Activated naive CD8-positive, alpha-beta T cell treated with anti-CD3 and anti-CD28 coated beads, Interleukin-2, amount 10 ng/mL, durations not matched to agents 7 days and 5 days (primary cell): ENCODE data around the gene ING3. TPM values are rescaled to one million over a fixed set of nuclear protein-coding genes. Genes with fewer than 3 reads are reported as not detected.

Experiments
- ATAC-seq: fragments of 150-1000 bp; cut with Tn5 transposase; one replicate; pipeline ENCODE4 v1.10.0; 2021; ENCODE audit warnings: low read depth, moderate library complexity
- POLR2A ChIA-PET: fragments of 350-600 bp; sonication (Branson Sonifier 250); formaldehyde crosslinking; loops from one replicate; lab custom pipeline; 2021; ENCODE audit warnings: antibody characterized with exemption; lab: Charles Lee
- DNase-seq: peaks from one replicate; pipeline ENCODE4 v3.0.0; 2021
- H3K27ac Mint-ChIP-seq: one replicate; pipeline ENCODE4 v1.8.0; 2022; ENCODE audit warnings: mild to moderate bottlenecking, mixed read lengths
- H3K27me3 Mint-ChIP-seq: one replicate; pipeline ENCODE4 v1.8.0; 2022; ENCODE audit warnings: mild to moderate bottlenecking, moderate library complexity, mixed read lengths
- H3K36me3 Mint-ChIP-seq: one replicate; pipeline ENCODE4 v1.8.0; 2021; ENCODE audit warnings: mild to moderate bottlenecking, mixed read lengths
- H3K4me1 Mint-ChIP-seq: one replicate; pipeline ENCODE4 v1.8.0; 2021; ENCODE audit warnings: mixed read lengths
- H3K4me3 Mint-ChIP-seq: one replicate; pipeline ENCODE4 v1.8.0; 2022; ENCODE audit warnings: mild to moderate bottlenecking, moderate library complexity, mixed read lengths
- H3K9me3 Mint-ChIP-seq: one replicate; pipeline ENCODE4 v1.8.0; 2021; ENCODE audit warnings: mixed read lengths
- total RNA-seq, 2 experiments: library from RNA; stranded (reverse); gene quantifications; one replicate each; pipeline ENCODE4 v1.2.3, GENCODE V29; 2021

Gene ING3
- total RNA-seq, 2 experiments from 2014 or later, result 20.4 to 23.3 TPM

- Mint-ChIP-seq H3K4me1 (no peaks in the 10 kb centered on the region), H3K36me3 (no peaks in the 10 kb centered on the region), H3K27ac (no peak overlapping the region), H3K4me3 (no peak overlapping the region), H3K9me3 (no peaks in the 10 kb centered on the region), H3K27me3 (no peaks in the 10 kb centered on the region)
- POLR2A ChIA-PET, result no interaction called here
- no peak for DNase-seq
- ATAC-seq, result no peak
Observed at GRCh38 chr7:120939345-120939744, 11.2 kb upstream of the ING3 start.

- POLR2A ChIA-PET, result interaction anchor here (1.3 kb wide), 1 partner anchor 9 kb away, joined by 7 read pairs; the partner anchor contains the start of gene ING3
- ATAC-seq (no peak), DNase-seq (no peak)
- H3K27ac Mint-ChIP-seq, result no peak overlapping the region
- peaks cover 10% of the 10 kb centered on the region for H3K27me3 Mint-ChIP-seq
- no peaks in the 10 kb centered on the region for H3K4me1 Mint-ChIP-seq
- H3K36me3 Mint-ChIP-seq, result no peaks in the 10 kb centered on the region
- H3K4me3 Mint-ChIP-seq, result no peak overlapping the region
- no peaks in the 10 kb centered on the region for H3K9me3 Mint-ChIP-seq
Observed at GRCh38 chr7:120941064-120941463, 9.5 kb upstream of the ING3 start.

GRCh38 chr7:120941856-120942255 is 8.7 kb upstream of the ING3 start:
- H3K4me1 Mint-ChIP-seq, result no peaks in the 10 kb centered on the region
- H3K36me3 Mint-ChIP-seq, result no peaks in the 10 kb centered on the region
- peaks cover 13% of the 10 kb centered on the region for H3K27me3 Mint-ChIP-seq
- no peaks in the 10 kb centered on the region for H3K9me3 Mint-ChIP-seq
- no peak overlapping the region for H3K27ac Mint-ChIP-seq
- ATAC-seq (no peak), DNase-seq (no peak)
- H3K4me3 Mint-ChIP-seq, result no peak overlapping the region
- POLR2A ChIA-PET, result interaction anchor here (1.3 kb wide), 1 partner anchor 9 kb away, joined by 7 read pairs; the partner anchor contains the start of gene ING3

GRCh38 chr7:120942861-120943260 is 7.7 kb upstream of the ING3 start:
- H3K4me1 Mint-ChIP-seq, result no peaks in the 10 kb centered on the region
- no peak overlapping the region for H3K27ac Mint-ChIP-seq
- POLR2A ChIA-PET, result no interaction called here
- no peak overlapping the region for H3K4me3 Mint-ChIP-seq
- H3K27me3 Mint-ChIP-seq, result peaks cover 17% of the 10 kb centered on the region
- ATAC-seq (no peak), DNase-seq (no peak)
- H3K9me3 Mint-ChIP-seq, result no peaks in the 10 kb centered on the region
- H3K36me3 Mint-ChIP-seq, result no peaks in the 10 kb centered on the region

- POLR2A ChIA-PET, result no interaction called here
- peaks cover 19% of the 10 kb centered on the region for H3K27me3 Mint-ChIP-seq
- H3K4me3 Mint-ChIP-seq, result no peak overlapping the region
- peaks cover 4% of the 10 kb centered on the region for H3K4me1 Mint-ChIP-seq
- no peak for ATAC-seq
- no peak for DNase-seq
- no peaks in the 10 kb centered on the region for H3K36me3 Mint-ChIP-seq
- no peak overlapping the region for H3K27ac Mint-ChIP-seq
- no peaks in the 10 kb centered on the region for H3K9me3 Mint-ChIP-seq
Observed at GRCh38 chr7:120944826-120945562, 5.6 kb upstream of the ING3 start.

- POLR2A ChIA-PET, result no interaction called here
- ATAC-seq (no peak), DNase-seq (no peak)
- Mint-ChIP-seq H3K4me1 (peaks cover 10% of the 10 kb centered on the region), H3K27ac (no peak overlapping the region), H3K9me3 (no peaks in the 10 kb centered on the region), H3K4me3 (no peak overlapping the region), H3K36me3 (no peaks in the 10 kb centered on the region), H3K27me3 (peaks cover 19% of the 10 kb centered on the region)
Observed at GRCh38 chr7:120947980-120948379, 2.6 kb upstream of the ING3 start.

GRCh38 chr7:120949393-120949911 is 1.1 kb upstream of the ING3 start:
- Mint-ChIP-seq H3K9me3 (no peaks in the 10 kb centered on the region), H3K4me3 (peak overlapping the region; percentile 94), H3K36me3 (peaks cover 6% of the 10 kb centered on the region), H3K27ac (peak overlapping the region; percentile 98), H3K4me1 (peaks cover 10% of the 10 kb centered on the region), H3K27me3 (peaks cover 19% of the 10 kb centered on the region)
- ATAC-seq (no peak), DNase-seq (no peak)
- POLR2A ChIA-PET, result no interaction called here

- Mint-ChIP-seq H3K36me3 (peaks cover 8% of the 10 kb centered on the region), H3K27ac (peak overlapping the region; percentile 98), H3K9me3 (no peaks in the 10 kb centered on the region), H3K4me1 (peaks cover 10% of the 10 kb centered on the region), H3K4me3 (peak overlapping the region; percentile 94), H3K27me3 (peaks cover 16% of the 10 kb centered on the region)
- ATAC-seq, result no peak
- POLR2A ChIA-PET, result interaction anchor here (0.5 to 1.0 kb wide), 6 partner anchors 9 to 491 kb away, joined by 3 to 9 read pairs (median 4); partner anchors contain the start of gene FAM3C
- no peak for DNase-seq
Observed at GRCh38 chr7:120949998-120950538, 509 bp upstream of the ING3 start.

- Mint-ChIP-seq H3K9me3 (no peaks in the 10 kb centered on the region), H3K4me1 (peaks cover 10% of the 10 kb centered on the region), H3K27me3 (peaks cover 7% of the 10 kb centered on the region), H3K4me3 (peak overlapping the region; percentile 94), H3K36me3 (peaks cover 14% of the 10 kb centered on the region), H3K27ac (peak overlapping the region; percentile 98)
- DNase-seq (no peak), ATAC-seq (no peak)
- POLR2A ChIA-PET, result interaction anchor here (0.7 to 1.0 kb wide), 2 partner anchors 9 to 151 kb away, joined by 3 to 4 read pairs; no protein-coding TSS in a partner anchor
Observed at GRCh38 chr7:120951309-120951699, 727 bp downstream of the ING3 start.

GRCh38 chr7:120951826-120952225 is 1.2 kb downstream of the ING3 start:
- peaks cover 6% of the 10 kb centered on the region for H3K27me3 Mint-ChIP-seq
- H3K36me3 Mint-ChIP-seq, result peaks cover 14% of the 10 kb centered on the region
- no peaks in the 10 kb centered on the region for H3K9me3 Mint-ChIP-seq
- DNase-seq (no peak), ATAC-seq (no peak)
- H3K4me1 Mint-ChIP-seq, result peaks cover 10% of the 10 kb centered on the region
- peak overlapping the region; percentile 98 for H3K27ac Mint-ChIP-seq
- POLR2A ChIA-PET, result no interaction called here
- H3K4me3 Mint-ChIP-seq, result peak overlapping the region; percentile 94

GRCh38 chr7:120955577-120956149 is 5.1 kb downstream of the ING3 start:
- Mint-ChIP-seq H3K9me3 (no peaks in the 10 kb centered on the region), H3K27ac (no peak overlapping the region), H3K4me1 (peaks cover 9% of the 10 kb centered on the region), H3K4me3 (no peak overlapping the region), H3K27me3 (no peaks in the 10 kb centered on the region), H3K36me3 (peaks cover 26% of the 10 kb centered on the region)
- DNase-seq (no peak), ATAC-seq (no peak)
- POLR2A ChIA-PET, result no interaction called here

- H3K4me1 Mint-ChIP-seq, result peaks cover 4% of the 10 kb centered on the region
- H3K4me3 Mint-ChIP-seq, result no peak overlapping the region
- no peak for DNase-seq
- POLR2A ChIA-PET, result interaction anchor here (1.0 kb wide), 1 partner anchor 9 kb away, joined by 4 read pairs; the partner anchor contains the start of gene ING3
- ATAC-seq, result no peak
- H3K27ac Mint-ChIP-seq, result no peak overlapping the region
- no peaks in the 10 kb centered on the region for H3K9me3 Mint-ChIP-seq
- no peaks in the 10 kb centered on the region for H3K27me3 Mint-ChIP-seq
- peaks cover 26% of the 10 kb centered on the region for H3K36me3 Mint-ChIP-seq
Observed at GRCh38 chr7:120959929-120960484, 9.4 kb downstream of the ING3 start.

- peaks cover 4% of the 10 kb centered on the region for H3K4me1 Mint-ChIP-seq
- POLR2A ChIA-PET, result interaction anchor here (1.0 kb wide), 1 partner anchor 10 kb away, joined by 4 read pairs; the partner anchor contains the start of gene ING3
Observed at GRCh38 chr7:120960714-120961113, 10.1 kb downstream of the ING3 start.

More at GRCh38 chr7:120960714-120961113, 10.1 kb downstream of the ING3 start:
- Mint-ChIP-seq H3K4me3 (no peak overlapping the region), H3K36me3 (peaks cover 24% of the 10 kb centered on the region), H3K9me3 (no peaks in the 10 kb centered on the region), H3K27ac (no peak overlapping the region), H3K27me3 (no peaks in the 10 kb centered on the region)
- DNase-seq, result no peak
- no peak for ATAC-seq
